Left kidney (tissue), 2 donors: Measurements from ENCODE around the gene RIPOR1. TPM values are rescaled to one million over a fixed set of nuclear protein-coding genes. Genes with fewer than 3 reads are reported as not detected.
A peak's percentile ranks its signal among the peaks of the same experiment; 100 is the strongest.
"Not testable (repeated sequence)": the region's sequence is repeated elsewhere in the genome, so short reads cannot be mapped to it uniquely, and the experiment has no call there.

ENCODE experiments used
- DNase-seq: peaks from one replicate; pipeline ENCODE4 v3.0.0-alpha.2; 2013
- polyA plus RNA-seq: library from polyadenylated mRNA; unstranded; fragments of 120-200 nt; gene quantifications from one replicate; pipeline ENCODE4 v1.2.1, GENCODE V29; 2013; ENCODE audit not compliant: insufficient read length

The RIPOR1 gene
- polyA plus RNA-seq, 1 donor: 112 TPM

DNA sequence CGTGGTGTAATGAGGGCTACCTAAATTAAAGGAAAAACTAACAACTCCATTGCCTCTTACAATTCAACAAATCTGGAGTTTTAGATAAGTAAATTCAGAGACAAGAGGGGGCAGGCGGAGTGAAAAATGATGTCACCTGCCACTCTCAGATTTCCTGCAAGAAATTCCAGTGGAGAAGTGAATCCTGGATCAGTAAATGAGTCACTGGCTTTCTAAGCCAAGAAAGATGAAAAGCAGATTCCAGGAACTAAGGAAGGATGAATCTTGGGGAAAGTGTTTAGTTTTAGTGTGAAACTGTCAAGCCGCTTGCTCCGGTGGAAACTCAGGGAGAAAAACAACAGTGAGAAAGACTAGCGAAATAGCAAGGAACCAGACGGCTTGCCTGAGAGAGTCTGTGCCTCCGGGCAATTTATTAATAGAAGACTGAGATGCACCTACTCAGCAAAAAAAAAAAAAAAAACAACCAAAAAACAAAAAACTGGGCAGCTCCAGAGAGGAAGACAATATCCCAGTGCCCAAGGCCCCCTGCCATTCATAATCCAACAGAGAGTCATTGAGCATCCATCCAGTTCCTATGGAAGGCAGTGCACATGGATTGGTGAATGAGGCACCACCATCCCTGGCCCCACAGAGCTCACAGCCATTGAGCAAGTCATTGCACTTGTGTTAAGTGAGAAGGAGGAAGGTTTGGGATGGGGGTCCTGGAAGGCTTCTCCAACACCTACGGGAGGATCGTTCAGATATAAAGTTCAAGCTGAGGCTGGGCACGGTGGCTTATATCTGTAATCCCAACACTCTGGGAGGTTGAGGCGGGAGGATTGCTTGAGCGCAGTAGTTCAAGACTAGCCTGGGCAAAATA is 12.1 kb upstream of the RIPOR1 start:
- DNase-seq: no peak

DNA sequence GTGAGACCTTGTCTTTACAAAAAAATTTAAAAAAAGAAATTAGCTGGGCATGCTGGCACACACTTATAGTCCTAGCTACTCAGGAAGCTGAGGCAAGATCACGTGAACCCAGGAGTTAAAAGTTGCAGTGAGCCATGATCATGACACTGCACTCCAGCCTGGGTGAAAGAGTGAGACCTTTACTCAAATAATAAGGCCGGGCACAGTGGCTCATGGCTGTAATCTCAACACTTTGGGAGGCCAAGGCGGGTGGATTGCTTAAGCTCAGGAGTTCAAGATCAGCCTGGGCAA is 11.5 kb upstream of the RIPOR1 start:
- no peak for DNase-seq

DNA sequence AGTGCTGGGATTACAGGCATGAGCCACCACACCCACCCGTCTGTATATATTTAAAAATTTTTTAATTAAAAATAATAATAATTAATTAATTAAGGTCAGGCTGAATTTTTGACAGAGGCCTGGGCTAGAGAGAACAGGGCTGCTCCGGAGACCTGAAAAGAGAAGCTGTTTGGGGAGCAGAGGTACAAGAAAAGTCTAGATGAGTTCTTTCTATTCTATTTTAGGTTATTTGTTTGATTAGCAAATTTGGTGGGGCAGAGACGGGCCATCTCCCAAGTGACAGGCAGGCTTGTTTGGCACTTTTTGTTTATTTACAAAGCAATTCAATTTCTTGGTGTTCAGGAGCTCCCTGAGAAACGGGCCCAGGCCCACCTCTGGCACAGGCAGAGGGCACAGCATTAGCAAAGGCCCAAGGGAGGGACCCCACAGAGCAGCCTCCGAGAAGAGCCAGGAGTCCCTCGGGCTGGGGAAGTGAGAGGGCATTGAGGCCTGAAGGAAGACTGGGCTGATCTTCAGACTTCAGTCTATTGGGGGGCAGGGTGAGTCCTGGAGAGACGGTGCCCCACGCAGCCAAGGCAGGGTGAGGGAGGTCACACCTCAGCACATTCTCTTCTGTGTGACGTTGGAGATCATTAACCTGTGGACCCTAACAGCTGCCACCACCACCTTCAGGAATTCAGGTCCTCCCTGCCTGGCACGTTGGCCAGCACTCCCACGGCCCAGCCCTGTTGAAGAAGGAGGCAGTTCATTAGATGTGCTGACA is 10.8 kb upstream of the RIPOR1 start:
- DNase-seq: no peak

DNA sequence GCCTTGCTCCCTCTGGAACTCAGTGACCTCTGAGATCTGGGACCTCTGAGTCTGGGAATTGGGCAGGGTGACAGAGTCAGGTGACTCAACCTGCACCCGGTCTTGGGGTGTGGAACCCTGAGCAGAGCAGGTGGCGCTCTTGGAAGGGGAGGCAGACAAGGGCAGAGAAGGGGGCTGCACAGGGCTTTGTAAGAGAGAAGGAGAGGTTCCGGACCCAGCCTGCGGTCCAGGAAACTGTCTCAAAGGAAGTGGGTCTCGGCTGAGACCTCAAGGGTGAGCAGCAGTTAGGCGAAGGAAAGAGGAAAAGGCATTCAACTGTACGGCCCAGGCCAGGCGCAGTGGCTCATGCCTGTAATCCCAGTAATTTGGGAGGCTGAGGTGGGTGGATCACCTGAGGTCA is 10.0 kb upstream of the RIPOR1 start:
- DNase-seq: no peak

DNA sequence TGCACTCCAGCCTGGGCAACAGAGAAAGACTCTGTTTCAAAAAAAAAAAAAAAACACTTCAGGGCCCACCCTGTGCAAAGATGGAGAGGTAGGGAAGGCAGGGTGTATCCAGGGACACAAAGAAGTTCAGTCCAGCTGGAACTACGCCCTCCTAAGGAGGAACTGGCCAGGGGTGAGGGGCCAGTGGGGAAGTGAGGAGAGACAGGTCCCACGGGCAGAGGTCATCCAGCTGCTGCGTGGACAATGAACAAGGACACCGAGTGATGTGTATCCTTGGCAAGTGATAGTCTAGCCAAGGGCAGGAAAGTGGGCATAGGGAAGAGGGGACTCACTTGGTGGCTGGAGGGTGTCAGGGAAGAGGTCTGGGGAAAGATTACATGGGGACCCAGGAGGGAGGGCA is 9.4 kb upstream of the RIPOR1 start:
- no peak for DNase-seq

DNA sequence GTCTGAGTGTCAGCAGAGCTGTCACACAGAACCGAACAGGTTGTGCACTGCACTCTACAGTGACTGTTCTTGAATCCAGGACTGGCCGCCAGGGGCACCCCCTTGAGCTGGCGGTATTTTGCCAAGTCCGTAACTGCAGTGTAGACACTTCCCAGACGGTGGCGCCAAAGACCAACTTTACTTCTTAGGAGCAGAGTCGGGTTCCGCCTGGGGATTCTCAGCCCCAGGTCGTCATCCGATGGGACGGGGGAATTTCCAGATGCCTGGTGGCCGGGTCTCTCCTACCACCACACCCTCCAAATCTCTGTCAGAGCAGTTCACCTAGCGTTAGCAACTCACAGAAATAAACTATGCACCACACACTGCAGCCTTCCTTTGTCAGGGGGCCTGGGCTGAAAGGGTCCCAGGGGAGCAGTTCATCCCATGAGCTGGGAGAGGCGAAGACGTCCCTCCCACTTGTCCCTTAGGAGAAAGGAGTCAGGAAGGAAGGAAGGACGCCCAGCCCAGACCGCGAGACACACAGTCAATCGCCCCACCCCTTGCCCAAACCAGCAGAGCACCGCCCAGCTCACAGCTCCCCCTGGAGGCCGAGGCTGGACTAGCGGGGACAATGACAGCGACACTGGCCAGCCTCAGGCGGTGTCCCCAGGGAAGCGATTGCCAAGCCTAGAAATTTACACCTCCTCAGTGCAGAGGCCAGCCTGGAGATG is 7.4 kb upstream of the RIPOR1 start:
- peak; percentile 97 for DNase-seq

DNA sequence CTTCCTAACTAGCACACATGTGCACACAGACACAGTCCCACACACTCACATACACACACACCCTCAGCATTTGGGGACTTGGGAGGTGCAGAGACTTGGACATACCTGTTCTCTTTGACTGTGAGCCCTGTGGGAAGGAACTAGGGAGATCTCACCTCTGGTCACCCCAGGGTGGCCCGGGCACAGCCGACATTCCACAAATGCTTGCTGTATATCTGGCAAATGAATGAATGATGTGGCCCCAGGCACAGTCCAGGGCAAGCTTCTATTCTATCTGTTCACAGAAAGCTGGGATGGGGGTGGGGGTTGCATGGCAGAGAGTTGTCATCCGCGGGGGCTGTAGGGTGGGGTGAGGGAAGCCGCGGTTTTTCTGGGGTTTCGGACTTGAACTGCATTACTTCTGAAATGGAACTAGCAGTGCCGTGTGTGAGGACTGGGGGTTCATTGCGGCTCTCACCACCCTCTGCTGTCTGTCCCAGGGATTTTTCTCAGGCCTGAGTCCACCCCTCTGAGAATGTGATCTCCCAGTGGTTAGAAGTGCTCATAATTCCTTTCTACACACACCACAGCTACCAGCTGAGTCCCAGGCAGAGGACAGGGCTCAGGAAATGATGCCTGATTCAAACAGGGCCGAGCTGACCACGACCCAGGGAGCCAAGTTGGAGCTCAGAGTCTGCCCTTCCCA is 3.3 kb upstream of the RIPOR1 start:
- DNase-seq: no peak

DNA sequence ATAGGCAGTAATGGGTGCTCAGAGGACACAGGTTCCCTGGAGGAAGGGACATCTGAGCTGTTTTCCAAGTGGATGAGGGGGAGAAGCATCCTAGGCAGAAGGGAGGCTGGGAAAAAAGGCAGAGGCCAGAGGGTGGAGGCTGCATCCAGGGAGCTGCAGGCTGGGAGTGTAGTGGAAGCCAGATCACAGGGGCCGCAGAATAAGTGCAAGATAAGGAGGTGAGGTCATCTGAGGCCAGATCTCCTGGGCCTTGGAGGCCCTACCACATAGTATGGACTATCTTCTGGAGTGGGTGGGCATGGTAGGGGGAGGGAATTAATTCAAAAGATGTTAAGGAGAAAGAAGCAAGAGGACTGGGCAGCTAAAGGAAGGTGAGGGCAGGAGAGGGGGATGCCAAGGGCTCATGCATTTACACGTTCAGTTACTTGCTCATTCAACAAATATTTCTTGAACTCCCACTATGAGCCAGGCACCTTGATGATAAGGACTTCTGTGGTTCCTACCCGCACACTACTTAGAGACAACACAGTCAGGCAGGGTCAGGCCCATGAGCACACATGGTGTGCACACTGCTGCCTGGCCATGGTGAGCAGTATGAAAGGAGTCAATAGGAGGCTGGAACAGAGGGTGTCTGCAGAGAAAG is 2.4 kb upstream of the RIPOR1 start:
- DNase-seq: no peak

DNA sequence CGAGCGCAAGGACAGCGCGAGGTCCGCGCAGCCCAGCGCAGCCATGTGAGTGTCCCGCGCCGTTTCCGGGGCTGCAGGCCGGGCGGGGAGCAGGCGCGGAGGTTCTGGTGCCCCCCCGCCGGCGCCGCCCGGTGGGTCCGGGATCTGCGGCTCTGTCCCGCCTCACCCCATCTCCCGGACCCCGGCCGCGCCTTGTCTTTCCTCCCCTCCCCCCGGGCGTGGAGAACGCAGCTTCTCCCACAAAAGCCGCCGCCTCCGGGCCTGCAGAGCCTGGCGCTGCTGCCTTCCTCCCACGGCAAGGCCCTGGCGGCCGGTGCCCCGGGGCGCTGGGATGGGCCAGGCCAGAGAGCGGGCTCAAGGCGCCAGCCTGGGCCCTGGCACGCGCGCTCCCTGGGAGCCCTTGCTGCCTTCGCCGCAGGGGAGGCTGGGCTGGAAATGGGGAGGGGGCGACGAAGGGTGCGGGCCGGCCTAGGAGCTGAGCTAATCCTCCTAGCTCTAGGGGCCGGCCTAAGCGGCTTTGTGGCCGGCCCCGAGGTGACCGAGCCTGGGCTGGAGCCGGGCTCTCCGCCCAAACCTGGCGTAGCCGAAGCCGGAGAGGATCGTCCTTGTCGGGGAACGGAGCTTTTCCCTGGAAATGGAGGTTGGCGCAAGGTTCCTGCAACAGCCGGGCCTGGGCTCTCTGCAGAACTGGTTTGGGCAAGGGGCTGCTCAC is 397 bp downstream of the RIPOR1 start:
- no peak for DNase-seq

DNA sequence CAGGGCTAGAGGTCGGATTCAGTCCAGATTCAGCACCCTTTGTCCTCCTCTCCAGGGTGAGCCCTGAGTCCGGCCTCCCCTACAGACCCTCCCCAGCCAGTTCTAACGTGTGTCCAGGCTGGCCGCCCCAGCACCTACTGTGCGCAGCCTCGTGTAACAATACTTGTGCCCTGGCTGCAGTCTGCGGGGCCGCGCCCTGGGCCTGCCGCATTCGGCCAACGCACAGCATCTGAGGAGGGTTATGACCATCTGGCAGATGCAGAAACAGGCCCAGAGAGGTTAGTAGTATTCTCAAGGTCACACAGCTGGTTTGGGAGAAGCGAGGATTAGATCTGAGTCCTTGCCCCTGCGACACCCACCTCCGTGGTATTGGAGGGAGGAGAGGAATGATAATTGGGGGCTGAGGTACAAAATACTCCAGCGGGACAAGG is 968 bp downstream of the RIPOR1 start:
- no peak for DNase-seq

DNA sequence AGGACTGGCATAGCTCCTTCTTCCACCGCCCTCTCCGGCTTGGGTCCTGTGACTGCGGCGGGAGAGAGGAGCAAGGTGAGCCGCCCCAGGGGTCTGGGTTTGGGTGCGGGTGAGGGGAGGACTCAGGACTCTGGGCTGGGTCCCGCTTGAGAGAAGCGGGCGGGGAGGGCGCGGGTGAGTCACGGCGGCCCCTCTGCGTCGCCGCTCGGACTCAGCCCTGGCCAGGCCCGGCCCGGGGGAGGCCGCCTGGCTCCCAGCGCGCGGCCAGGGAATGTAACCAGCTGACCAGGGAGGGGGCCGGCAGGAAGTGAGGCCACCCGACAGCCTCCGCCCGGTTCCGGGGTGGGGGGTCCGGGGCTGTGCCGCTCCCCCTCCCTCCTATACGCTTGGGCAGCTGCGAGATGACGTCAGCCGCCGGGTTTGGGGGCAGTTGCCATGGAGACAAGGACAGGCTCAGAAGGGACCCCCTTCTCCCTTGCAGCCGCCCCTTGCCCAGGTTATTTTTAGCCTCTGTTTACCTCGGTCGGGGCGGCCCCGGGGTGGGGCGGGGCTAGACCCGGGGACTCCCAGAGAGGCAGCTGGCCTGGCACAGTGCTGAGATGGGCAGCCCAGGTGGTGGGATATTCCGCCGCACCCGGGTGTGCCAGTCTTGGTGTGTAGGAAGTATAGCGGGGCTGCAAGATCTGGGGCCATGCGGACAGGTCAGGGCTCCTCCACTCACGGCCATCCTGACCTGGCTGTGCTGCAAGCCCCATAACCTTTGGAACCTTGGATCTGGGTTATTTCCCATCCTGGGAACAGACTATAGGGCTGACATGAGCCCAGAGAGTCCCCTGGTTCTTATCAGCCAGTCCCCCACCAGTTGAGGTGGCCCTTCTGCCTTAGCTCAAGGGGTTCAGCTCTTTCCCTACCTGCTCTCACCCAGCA is 1.6 kb downstream of the RIPOR1 start:
- DNase-seq: no peak

DNA sequence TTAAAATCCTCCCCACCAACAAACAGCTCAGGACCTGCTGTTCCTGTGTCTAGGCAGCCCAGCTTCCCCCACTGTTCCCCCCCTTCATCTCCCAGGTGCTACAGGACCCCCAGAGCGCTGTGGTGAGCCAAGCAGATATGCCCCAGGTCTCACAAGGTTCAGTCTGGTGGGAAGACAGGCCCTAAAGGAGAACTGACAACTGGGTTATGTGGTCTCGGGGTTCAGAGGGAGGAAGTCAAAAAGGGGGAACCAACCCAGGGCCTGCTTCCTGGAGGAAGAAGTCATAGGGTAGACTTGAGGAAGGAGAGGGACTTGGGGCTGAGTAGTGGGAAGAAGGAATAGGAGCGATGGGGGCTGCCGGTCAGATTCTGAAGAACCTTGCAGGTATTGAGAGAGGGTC is 2.6 kb downstream of the RIPOR1 start:
- no peak for DNase-seq

DNA sequence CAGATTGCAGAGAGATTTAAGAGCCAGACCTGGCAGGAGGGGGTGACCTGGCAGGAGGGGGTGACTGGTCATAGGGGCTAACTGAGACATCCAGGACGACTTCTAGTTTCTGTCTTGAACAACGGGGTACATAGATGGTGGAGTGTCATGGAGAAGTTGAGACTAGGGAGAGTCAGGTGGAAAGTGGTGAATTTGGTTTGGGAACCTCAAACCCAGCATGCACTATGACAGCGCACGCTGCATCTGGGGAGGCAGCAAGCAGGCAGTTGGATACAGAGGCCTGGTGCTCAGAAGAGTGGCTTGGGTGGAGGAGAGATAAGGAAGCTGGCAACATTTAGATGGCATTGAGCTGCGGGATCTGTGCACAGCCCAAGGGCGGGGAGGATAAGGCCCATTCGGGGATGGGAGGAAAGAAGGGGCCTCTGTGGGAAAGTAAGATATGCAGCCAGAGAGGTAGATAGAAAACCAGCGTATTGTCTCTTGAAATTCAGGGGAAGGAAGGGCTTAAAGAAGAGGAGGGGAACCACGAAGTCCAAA is 4.5 kb downstream of the RIPOR1 start:
- DNase-seq: no peak

DNA sequence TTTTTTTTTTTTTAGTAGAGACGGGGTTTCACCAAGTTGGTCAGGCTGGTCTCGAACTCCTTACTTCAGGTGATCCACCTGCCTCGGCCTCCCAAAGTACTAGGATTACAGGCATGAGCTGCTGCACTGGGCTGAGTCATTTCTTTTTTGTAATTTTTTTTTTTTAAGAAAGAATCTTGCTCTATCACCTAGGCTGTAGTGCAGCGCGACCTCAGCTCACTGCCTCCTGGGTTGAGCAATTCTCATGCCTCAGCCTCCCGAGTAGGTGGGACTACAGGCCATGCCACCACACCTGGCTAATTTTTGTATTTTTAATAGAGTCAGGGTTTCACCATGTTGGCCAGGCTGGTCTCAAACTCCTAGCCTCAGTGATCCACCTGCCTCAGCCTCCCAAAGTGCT is 5.4 kb downstream of the RIPOR1 start:
- DNase-seq: not testable (repeated sequence)

DNA sequence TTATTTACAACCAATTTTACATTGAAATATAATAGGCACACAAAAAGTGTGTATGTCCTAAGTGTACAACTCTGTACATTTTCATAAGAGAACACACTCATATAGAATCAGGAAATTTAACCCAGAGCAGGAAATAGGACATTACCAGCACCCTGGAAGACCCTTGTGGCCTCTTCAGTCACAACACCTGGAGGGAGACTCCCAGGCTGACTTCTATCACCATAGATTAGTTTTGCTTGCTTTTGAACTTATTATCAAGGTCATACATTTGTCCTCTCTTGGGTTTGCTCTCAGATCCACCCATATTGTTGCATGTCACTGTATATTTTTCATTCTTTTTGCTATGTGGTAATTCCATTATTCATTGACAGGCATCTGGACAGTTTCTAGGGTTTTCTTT is 5.8 kb downstream of the RIPOR1 start:
- DNase-seq: no peak

DNA sequence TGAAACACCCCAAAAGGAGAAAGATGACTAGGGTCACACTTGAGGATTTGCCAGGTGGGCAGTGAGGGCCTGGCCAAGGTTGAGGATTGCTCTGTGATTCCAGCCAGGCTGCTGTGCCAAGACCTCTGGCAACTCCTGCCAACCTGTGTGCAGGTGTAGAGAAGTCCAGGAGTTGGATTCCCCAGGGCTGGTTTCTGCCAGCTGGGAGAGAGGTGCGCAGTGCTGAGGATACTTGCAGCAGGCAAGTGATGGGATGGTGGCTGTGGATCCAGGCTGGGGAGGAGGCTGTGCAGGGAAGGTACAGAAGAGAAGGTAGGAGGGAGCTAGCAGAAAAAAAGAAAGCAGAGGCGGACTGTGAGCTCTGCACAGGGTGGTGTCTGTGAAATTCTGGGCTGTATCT is 6.6 kb downstream of the RIPOR1 start:
- no peak for DNase-seq

DNA sequence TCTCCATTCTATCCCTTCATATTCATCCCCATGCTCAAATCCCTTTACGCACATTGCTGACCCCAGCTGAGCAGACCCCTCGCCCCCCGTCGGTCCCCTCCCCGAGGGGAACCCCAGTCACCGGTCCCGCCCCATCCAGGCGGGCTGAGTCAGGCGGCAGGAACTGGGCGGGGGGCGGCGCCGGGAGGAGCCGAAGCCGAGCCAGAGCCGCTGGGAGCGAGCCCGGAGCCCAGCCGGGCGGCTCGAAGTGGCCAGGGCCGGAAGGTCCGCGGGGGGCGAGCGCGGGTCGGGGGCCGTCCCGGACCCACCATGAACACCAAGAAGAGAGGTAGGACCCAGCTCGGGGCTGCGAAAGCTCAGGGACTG is 8.6 kb downstream of the RIPOR1 start:
- DNase-seq: no peak

DNA sequence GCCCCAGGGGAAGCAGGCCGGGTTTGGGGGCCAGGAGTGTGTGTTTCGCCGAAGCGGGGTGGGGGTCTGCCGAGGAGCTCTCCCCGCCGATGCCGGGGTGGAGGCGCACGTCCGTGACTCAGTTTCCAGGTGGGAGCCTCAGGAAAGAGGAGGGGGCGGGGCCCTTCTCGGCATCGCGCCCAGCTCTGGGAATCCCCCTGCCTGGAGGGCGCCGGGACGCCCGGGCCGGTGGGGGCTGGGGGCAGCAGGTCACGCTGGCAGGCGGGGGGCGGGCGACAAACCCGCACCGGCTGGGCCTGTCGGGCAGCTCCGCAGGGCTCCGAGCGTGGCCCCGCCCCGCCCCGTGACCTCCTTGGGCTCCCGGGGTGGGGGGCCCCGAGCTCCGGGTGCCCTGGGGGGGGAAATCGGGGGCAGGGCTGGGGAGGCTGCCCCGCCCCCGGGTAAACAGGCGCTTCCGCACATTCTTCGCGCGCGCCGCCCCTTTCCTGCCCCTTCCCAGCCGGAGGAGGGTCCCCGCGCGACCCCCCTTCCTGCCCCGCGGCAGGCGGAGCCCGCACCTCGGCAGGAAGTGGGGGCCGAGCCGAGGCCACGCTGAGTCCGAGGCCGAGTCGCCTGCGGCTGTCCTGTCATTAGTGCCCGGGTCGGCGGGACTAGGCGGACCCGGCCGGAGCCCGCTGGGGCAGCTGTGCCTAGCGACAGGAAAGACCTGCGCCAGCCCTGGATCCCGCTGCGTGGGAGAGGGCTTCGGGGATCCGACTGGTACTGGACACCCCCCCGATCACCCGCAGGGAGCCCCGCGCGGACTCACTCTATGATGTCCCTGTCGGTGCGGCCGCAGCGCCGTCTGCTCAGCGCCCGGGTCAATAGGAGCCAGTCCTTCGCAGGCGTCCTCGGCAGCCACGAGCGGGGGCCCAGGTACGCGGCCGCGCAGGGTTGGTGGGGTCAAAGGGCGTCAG is 9.3 kb downstream of the RIPOR1 start:
- DNase-seq: no peak

DNA sequence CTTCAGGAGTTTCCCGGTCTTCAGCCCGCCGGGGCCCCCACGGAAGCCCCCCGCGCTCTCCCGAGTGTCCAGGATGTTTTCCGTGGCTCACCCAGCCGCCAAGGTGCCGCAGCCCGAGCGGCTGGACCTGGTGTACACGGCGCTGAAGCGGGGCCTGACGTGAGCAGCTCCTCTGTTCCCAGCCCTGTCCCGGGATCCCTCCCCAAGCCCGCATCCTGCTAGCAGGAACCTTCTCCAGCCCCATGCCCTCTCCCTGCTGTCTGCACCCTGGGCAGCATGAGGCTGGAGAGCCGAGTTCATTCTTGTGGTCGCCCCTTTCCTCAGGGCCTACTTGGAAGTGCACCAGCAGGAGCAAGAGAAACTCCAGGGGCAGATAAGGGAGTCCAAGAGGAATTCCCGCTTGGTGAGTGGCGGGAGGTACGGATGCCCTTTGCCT is 10.1 kb downstream of the RIPOR1 start:
- DNase-seq: no peak
